ENCODE data around the gene GLTP.

GLTP gene

DNA sequence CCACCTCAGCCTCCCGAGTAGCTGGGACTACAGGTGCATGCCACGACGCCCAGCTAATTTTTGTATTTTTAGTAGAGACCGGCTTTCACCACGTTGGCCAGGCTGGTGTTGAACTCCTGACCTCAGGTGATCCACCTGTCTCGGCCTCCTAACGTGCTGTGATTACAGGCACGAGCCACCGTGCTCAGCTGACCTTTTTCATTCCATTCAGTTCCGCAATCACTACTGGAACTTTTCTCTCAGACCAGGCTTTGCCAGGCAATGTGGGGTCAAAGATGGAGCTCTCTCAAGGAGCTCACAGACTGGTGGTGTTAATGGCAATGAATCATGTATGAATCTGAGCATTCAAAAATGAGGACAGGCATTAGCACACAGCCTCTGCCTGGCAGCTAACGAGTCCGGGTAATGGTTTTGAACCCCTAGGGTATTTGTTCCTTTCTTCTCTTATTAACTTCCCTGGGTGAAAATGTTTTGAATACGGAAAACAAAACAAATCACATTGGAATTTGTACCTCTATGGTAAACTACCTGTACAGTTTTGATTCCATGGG, 10.4 kb upstream of the GLTP start:
- H3K4me1 ChIP-seq (ENCODE audit: insufficient read depth, low read length) = no peaks in the 10 kb centered on the region
- H3K4me3 ChIP-seq (ENCODE audit: low read depth in 1 of 2, low read length in 2 of 2) = no peak overlapping the region
- H3K27ac ChIP-seq (ENCODE audit: low read depth, low read length) = no peak overlapping the region
- no peaks in the 10 kb centered on the region for H3K27me3 ChIP-seq (ENCODE audit: control insufficient read depth in 1 of 2, insufficient read depth in 2 of 2, low read length in 2 of 2)
- no peaks in the 10 kb centered on the region for H3K9me3 ChIP-seq (ENCODE audit: low read length)
- H3K36me3 ChIP-seq (ENCODE audit: insufficient read depth, low read length) = no peaks in the 10 kb centered on the region
- no peak overlapping the region for H3K9ac ChIP-seq (ENCODE audit: low read length)

DNA sequence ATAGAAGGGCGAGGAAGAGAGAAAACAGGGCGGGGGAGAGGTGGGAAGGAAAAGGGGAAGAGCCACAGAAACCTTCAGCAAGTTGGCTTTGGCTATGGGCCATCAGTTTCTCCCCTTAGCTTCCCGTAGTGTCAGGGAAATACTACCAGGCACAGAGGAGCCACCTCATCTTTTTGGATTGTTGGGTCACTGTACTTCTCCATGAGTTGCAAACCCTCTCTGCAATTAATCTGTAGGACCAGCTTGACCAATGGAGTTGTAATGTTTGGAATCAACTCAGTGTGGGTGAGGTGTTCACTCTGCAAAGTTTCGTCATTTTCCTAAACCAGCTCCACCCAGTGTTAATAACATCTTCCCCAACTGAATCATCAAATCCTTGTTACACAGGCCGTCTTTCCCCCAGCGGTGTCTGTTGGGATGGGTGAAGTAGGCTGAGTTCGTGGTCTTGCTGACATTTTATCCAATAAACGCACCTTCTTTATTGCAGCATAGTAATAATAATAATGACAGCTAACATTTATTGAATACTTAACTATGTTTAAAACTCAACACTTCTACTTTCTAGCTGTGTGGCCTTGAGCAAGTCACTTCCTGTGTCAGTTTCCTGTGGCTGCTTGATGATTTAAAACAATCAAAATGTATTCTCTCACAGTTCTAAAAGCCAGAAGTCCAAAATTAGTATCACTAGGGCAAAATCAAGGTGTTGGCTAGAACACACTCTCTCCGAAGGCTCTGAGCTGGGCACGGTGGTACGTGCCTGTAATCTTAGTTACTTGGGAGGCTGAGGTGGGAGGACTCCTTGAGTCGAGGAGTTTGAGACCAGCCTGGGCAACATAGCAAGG, 8.1 kb upstream of the GLTP start:
- H3K27ac ChIP-seq (ENCODE audit: low read depth, low read length) = no peak overlapping the region

DNA sequence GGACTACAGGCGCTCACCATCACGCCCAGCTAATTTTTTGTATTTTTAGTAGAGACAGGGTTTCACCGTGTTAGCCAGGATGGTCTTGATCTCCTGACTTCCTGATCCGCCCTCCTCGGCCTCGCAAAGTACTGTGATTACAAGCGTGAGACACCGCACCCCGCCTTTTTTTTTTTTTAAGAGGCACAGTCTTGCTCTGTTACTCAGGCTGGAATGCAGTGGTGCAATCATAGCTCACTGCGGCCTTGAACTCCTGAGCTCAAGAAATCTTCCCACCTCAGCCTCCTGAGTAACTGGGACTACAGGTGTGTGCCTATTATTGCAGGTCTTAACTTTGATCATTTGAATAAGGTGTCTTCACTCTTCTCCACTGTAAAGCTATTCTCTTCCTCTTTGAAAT, 5.3 kb upstream of the GLTP start:
- Histone ChIP-seq H3K4me3 (ENCODE audit: low read depth in 1 of 2, low read length in 2 of 2) (no peak overlapping the region), H3K27ac (ENCODE audit: low read depth, low read length) (no peak overlapping the region), H3K4me1 (ENCODE audit: insufficient read depth, low read length) (peaks cover 4% of the 10 kb centered on the region), H3K36me3 (ENCODE audit: insufficient read depth, low read length) (no peaks in the 10 kb centered on the region), H3K9me3 (ENCODE audit: low read length) (no peaks in the 10 kb centered on the region), H3K27me3 (ENCODE audit: control insufficient read depth in 1 of 2, insufficient read depth in 2 of 2, low read length in 2 of 2) (no peaks in the 10 kb centered on the region), H3K9ac (ENCODE audit: low read length) (no peak overlapping the region)

More for the DNA sequence above, 8.1 kb upstream of the GLTP start:
- Histone ChIP-seq H3K4me3 (ENCODE audit: low read depth in 1 of 2, low read length in 2 of 2) (no peak overlapping the region), H3K9ac (ENCODE audit: low read length) (no peak overlapping the region), H3K27me3 (ENCODE audit: control insufficient read depth in 1 of 2, insufficient read depth in 2 of 2, low read length in 2 of 2) (no peaks in the 10 kb centered on the region), H3K4me1 (ENCODE audit: insufficient read depth, low read length) (no peaks in the 10 kb centered on the region), H3K36me3 (ENCODE audit: insufficient read depth, low read length) (no peaks in the 10 kb centered on the region), H3K9me3 (ENCODE audit: low read length) (no peaks in the 10 kb centered on the region)

DNA sequence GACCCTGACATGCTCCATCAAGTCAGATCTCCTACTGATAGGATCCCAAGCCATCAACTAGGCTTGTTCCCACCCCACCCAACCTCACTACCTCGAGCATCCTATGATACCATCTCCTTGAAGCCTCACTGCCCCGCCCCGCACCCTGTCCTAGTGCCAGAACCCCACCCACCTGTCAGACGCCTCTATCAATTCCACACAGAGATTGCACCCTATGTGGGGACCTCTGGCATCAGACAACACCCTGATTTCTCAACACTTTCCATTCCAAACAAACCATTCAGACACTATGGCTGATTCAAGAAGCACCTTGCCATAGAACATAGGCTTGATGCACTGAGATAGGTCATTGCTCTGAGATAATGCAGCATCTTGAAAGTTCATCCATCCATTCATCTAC, 3.1 kb upstream of the GLTP start:
- Histone ChIP-seq H3K27me3 (ENCODE audit: control insufficient read depth in 1 of 2, insufficient read depth in 2 of 2, low read length in 2 of 2) (no peaks in the 10 kb centered on the region), H3K4me1 (ENCODE audit: insufficient read depth, low read length) (peaks cover 16% of the 10 kb centered on the region), H3K36me3 (ENCODE audit: insufficient read depth, low read length) (no peaks in the 10 kb centered on the region), H3K9ac (ENCODE audit: low read length) (no peak overlapping the region), H3K4me3 (ENCODE audit: low read depth in 1 of 2, low read length in 2 of 2) (no peak overlapping the region), H3K27ac (ENCODE audit: low read depth, low read length) (no peak overlapping the region), H3K9me3 (ENCODE audit: low read length) (no peaks in the 10 kb centered on the region)

DNA sequence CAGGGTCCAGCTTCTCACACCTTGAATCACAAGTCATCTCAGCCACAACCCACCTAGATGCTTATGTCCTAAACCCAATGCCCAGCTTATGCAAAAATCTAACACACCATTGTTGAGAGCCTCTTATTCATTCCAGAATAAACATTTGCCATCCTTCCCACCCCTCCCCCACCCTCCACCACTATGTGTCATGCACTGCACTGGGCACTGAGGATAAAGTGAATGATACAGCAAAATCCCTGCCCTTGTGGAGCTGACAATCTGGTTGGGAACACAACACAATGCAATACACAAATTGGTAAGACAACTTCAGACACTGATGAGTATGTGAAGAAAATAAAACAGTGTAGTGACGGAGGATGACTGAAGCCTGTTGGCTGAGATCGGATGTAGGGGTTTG, 1.4 kb upstream of the GLTP start:
- no peaks in the 10 kb centered on the region for H3K9me3 ChIP-seq (ENCODE audit: low read length)

DNA sequence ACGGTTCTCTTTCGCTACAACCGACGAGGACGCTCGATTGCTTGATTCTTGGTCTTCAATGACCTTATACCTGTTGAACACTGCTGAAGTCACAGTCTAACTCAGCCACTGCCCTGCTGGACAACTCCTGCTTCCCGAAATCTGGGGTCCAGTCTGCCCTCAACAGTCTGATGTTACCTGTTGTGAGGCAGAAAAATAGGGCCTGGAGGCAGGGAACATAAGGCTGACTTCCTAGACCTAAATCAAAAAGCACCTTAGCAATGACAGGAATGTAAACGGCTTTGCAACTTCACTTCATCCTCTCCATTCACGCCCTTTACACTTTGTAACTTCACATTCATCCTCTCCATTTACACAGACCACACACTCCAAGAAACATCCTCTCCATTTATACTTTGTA, 597 bp upstream of the GLTP start:
- no peaks in the 10 kb centered on the region for H3K36me3 ChIP-seq (ENCODE audit: insufficient read depth, low read length)
- H3K4me3 ChIP-seq (ENCODE audit: low read depth in 1 of 2, low read length in 2 of 2) = peak overlapping the region; percentile 57 to 71
- no peaks in the 10 kb centered on the region for H3K27me3 ChIP-seq (ENCODE audit: control insufficient read depth in 1 of 2, insufficient read depth in 2 of 2, low read length in 2 of 2)
- H3K4me1 ChIP-seq (ENCODE audit: insufficient read depth, low read length) = peaks cover 24% of the 10 kb centered on the region
- peak overlapping the region; percentile 9 for H3K9ac ChIP-seq (ENCODE audit: low read length)
- no peaks in the 10 kb centered on the region for H3K9me3 ChIP-seq (ENCODE audit: low read length)
- H3K27ac ChIP-seq (ENCODE audit: low read depth, low read length) = no peak overlapping the region

More for the DNA sequence above, 1.4 kb upstream of the GLTP start:
- Histone ChIP-seq H3K4me3 (ENCODE audit: low read depth in 1 of 2, low read length in 2 of 2) (no peak overlapping the region), H3K27me3 (ENCODE audit: control insufficient read depth in 1 of 2, insufficient read depth in 2 of 2, low read length in 2 of 2) (no peaks in the 10 kb centered on the region), H3K36me3 (ENCODE audit: insufficient read depth, low read length) (no peaks in the 10 kb centered on the region), H3K4me1 (ENCODE audit: insufficient read depth, low read length) (peaks cover 24% of the 10 kb centered on the region), H3K27ac (ENCODE audit: low read depth, low read length) (no peak overlapping the region), H3K9ac (ENCODE audit: low read length) (no peak overlapping the region)

DNA sequence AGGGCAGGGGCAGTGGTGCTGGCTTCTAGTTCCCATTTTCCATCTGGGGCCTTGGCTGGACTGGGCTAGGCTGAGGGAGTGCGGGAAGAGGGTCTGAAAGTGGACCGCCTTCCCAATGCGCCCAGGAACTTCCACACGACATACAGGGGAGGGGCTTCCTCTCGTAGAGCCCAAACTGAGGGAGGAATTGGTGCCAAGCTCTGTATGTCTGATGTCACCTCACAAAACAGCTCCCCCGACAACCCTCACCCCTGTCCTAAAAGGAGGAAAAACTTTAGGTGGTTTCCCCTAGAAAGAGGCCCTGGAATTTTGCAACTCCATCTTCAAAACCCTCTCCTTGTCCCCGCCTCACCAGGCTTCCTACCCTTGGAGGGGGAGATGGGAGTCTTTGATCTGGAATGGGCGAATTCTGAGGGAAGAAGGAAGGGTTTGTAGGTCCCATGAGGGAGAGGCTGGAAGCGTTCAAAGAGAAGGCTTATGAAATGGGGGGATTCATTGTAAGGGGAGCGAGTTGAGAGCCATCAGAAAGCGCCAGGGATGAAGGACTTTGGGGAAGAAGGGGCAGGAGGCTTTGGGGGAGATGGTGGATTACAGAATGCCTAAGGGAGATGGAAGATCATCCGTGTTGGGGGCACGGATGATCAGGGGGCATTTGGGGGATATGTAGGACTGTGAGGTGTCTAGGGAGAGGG, 844 bp downstream of the GLTP start:
- peak overlapping the region; percentile 95 for H3K9ac ChIP-seq (ENCODE audit: low read length)
- no peaks in the 10 kb centered on the region for H3K36me3 ChIP-seq (ENCODE audit: insufficient read depth, low read length)
- H3K4me1 ChIP-seq (ENCODE audit: insufficient read depth, low read length) = peaks cover 24% of the 10 kb centered on the region
- peak overlapping the region; percentile 91 to 94 for H3K4me3 ChIP-seq (ENCODE audit: low read depth in 1 of 2, low read length in 2 of 2)
- no peaks in the 10 kb centered on the region for H3K9me3 ChIP-seq (ENCODE audit: low read length)
- H3K27ac ChIP-seq (ENCODE audit: low read depth, low read length) = peak overlapping the region; percentile 88
- no peaks in the 10 kb centered on the region for H3K27me3 ChIP-seq (ENCODE audit: control insufficient read depth in 1 of 2, insufficient read depth in 2 of 2, low read length in 2 of 2)

DNA sequence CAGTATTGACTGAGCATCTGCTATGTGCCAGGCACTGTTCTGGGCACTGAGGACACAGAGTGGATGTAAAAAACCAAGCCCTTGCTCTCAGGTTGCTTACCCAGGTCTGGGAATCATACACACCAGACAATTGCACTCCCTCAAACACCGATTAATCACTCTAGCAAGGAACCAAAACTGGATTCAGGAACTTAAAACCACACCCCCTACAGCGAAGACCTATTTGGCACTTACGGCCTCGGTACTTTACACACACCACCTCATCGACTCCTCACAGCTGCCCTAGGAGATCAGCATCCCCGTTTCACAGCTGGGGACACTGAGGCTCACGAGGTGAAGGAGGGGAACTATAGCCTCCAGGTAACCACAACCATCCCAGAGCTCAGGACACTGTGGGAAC, 1.6 kb downstream of the GLTP start:
- no peaks in the 10 kb centered on the region for H3K27me3 ChIP-seq (ENCODE audit: control insufficient read depth in 1 of 2, insufficient read depth in 2 of 2, low read length in 2 of 2)
- H3K4me1 ChIP-seq (ENCODE audit: insufficient read depth, low read length) = peaks cover 24% of the 10 kb centered on the region

DNA sequence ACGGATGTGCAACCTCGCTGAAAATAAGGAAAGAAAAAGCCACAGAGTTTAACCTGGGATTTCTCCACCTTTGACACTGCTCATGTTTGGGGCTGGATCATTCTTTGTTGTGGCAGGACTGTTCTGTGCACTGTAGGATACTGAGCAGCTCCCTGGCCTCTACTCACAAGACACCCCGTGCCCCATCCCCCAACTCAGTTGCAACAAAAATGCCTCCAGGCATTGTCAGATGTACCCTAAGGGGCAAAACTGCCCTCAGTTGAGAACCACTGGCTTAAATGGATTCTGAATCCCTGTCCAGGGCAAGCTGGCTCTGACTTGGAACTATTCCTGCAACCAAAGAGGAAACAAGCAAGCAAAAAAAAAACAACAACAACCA, 2.1 kb downstream of the GLTP start:
- Histone ChIP-seq H3K4me1 (ENCODE audit: insufficient read depth, low read length) (peaks cover 24% of the 10 kb centered on the region), H3K27ac (ENCODE audit: low read depth, low read length) (no peak overlapping the region), H3K9ac (ENCODE audit: low read length) (no peak overlapping the region)

More for the DNA sequence above, 1.6 kb downstream of the GLTP start:
- H3K9ac ChIP-seq (ENCODE audit: low read length) = peak overlapping the region; percentile 95
- no peak overlapping the region for H3K27ac ChIP-seq (ENCODE audit: low read depth, low read length)
- peak overlapping the region in 1 of 2 donors; percentile 94 for H3K4me3 ChIP-seq (ENCODE audit: low read depth in 1 of 2, low read length in 2 of 2)
- H3K9me3 ChIP-seq (ENCODE audit: low read length) = no peaks in the 10 kb centered on the region
- H3K36me3 ChIP-seq (ENCODE audit: insufficient read depth, low read length) = no peaks in the 10 kb centered on the region

DNA sequence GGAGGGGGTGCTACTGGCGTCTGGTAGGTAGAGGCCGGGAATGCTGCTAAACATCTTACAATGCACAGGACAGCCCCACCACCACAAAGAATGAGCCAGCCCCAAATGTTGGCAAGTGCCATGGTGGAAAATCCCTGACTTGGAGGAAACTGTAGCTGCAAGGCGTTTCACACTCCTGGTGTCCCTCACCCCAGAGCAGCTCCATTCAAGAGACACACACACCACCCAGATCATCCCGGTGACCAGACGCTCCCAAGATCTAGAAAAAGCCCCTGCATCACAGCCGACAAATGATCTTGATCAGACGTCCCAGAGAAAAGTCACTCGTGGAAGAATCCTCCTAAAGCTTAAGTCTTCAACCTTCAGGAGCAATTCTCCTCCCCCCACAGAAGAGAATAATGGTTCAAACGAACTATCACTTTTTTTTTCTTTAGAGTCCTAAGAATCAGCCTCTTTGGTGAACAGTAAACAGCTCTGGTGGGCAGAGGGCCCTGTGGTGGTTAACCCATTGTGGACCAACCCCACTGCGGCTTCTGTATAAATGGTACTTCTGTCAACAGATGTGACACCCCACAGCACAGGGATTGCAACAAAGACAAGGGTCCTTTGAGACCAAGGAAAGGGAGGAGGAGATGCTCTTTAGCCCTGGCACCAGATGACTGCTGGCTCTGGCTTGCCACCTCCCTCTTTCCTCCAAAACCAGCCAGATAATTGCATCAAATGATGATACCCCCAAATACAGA, 2.7 kb downstream of the GLTP start:
- Histone ChIP-seq H3K27me3 (ENCODE audit: control insufficient read depth in 1 of 2, insufficient read depth in 2 of 2, low read length in 2 of 2) (no peaks in the 10 kb centered on the region), H3K4me3 (ENCODE audit: low read depth in 1 of 2, low read length in 2 of 2) (no peak overlapping the region), H3K4me1 (ENCODE audit: insufficient read depth, low read length) (peaks cover 24% of the 10 kb centered on the region), H3K27ac (ENCODE audit: low read depth, low read length) (no peak overlapping the region), H3K36me3 (ENCODE audit: insufficient read depth, low read length) (no peaks in the 10 kb centered on the region), H3K9ac (ENCODE audit: low read length) (no peak overlapping the region), H3K9me3 (ENCODE audit: low read length) (no peaks in the 10 kb centered on the region)

More for the DNA sequence above, 2.1 kb downstream of the GLTP start:
- Histone ChIP-seq H3K27me3 (ENCODE audit: control insufficient read depth in 1 of 2, insufficient read depth in 2 of 2, low read length in 2 of 2) (no peaks in the 10 kb centered on the region), H3K36me3 (ENCODE audit: insufficient read depth, low read length) (no peaks in the 10 kb centered on the region), H3K9me3 (ENCODE audit: low read length) (no peaks in the 10 kb centered on the region), H3K4me3 (ENCODE audit: low read depth in 1 of 2, low read length in 2 of 2) (no peak overlapping the region)

DNA sequence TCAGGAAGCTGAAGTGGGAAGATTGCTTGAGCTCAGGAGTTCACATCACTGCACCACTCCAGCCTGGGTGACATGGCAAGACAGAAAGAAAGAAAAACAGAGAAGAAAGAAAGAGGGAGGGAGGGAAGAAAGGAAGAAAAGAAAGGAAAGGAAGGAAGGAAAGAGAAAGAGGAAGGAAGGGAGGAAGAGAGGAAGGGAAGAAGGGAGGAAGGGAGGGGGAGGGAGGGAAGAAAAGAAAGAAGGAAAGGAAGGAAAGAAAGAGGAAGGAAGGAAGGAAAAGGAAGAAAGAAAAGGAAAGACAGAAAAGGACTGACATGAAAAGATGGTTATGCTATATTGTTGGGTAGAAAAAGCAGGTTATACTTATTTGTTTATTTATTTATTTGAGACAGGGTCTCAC, 3.9 kb downstream of the GLTP start:
- Histone ChIP-seq H3K27me3 (ENCODE audit: control insufficient read depth in 1 of 2, insufficient read depth in 2 of 2, low read length in 2 of 2) (no peaks in the 10 kb centered on the region), H3K27ac (ENCODE audit: low read depth, low read length) (no peak overlapping the region), H3K4me3 (ENCODE audit: low read depth in 1 of 2, low read length in 2 of 2) (no peak overlapping the region), H3K4me1 (ENCODE audit: insufficient read depth, low read length) (peaks cover 24% of the 10 kb centered on the region), H3K36me3 (ENCODE audit: insufficient read depth, low read length) (peaks cover 11% of the 10 kb centered on the region), H3K9me3 (ENCODE audit: low read length) (no peaks in the 10 kb centered on the region), H3K9ac (ENCODE audit: low read length) (no peak overlapping the region)

Data from muscle layer of colon (tissue), 2 donors.